ENCODE measurements around the gene CASP9. TPM values are rescaled to one million over a fixed set of nuclear protein-coding genes. Genes with fewer than 3 reads are reported as not detected.

Gene CASP9
- total and polyA plus RNA-seq, 10 of the 15 experiments (the other 5 are each of a cell fraction or from before 2014, with no cell fraction given), result 2.7 to 14.6 (median 7.6) TPM

GRCh38 chr1:15568387-15569073, 44.5 kb upstream of the CASP9 start:
- no peak for FAIRE-seq
- H2AFZ ChIP-seq (ENCODE audit: control insufficient read depth, low read depth, low read length), result no peak overlapping the region
- BruUV-seq (replicated peaks), result no TSS peak
- peaks cover 12% of the 10 kb centered on the region for H3K4me1 ChIP-seq (ENCODE audit: control insufficient read depth, insufficient read depth, low read length)
- ATAC-seq, result no peak
- DNase-seq (ENCODE audit: low read depth, low spot score), result no peak
- POLR2A ChIA-PET, result no interaction called here
- peaks cover 4 to 15% of the 10 kb centered on the region in 2 experiments for H3K36me3 ChIP-seq (ENCODE audit: control insufficient read depth in 2 of 2, insufficient read depth in 2 of 2, low read length in 1 of 2)
- H3K9ac ChIP-seq (ENCODE audit: control insufficient read depth, insufficient read depth, low read length), result no peak overlapping the region
- H3K9me3 ChIP-seq (replicated peaks; ENCODE audit: control insufficient read depth, insufficient read depth, low read length), result no peaks in the 10 kb centered on the region
- no peak for TF ChIP-seq EGR1 (IDR thresholded peaks at IDR 0.05; ENCODE audit: borderline replicate concordance in 1 of 2, low read depth in 2 of 2, low read length in 2 of 2)
- TF ChIP-seq PAX8 (IDR thresholded peaks at IDR 0.05), result no peak
- TF ChIP-seq RUNX3 (IDR thresholded peaks at IDR 0.05; ENCODE audit: low read length), result no peak
- TF ChIP-seq DPF2 (IDR thresholded peaks at IDR 0.05), result no peak
- no peak for TF ChIP-seq CHD4 (IDR thresholded peaks at IDR 0.05)
- no peak for TF ChIP-seq CREB1 (IDR thresholded peaks at IDR 0.05; ENCODE audit: low read depth)
- TF ChIP-seq, protein P1, sequence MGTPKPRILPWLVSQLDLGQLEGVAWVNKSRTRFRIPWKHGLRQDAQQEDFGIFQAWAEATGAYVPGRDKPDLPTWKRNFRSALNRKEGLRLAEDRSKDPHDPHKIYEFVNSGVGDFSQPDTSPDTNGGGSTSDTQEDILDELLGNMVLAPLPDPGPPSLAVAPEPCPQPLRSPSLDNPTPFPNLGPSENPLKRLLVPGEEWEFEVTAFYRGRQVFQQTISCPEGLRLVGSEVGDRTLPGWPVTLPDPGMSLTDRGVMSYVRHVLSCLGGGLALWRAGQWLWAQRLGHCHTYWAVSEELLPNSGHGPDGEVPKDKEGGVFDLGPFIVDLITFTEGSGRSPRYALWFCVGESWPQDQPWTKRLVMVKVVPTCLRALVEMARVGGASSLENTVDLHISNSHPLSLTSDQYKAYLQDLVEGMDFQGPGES (IDR thresholded peaks at IDR 0.05), result no peak
- no peak for TF ChIP-seq FOXK2 (IDR thresholded peaks at IDR 0.05)
- TF ChIP-seq, protein P2, sequence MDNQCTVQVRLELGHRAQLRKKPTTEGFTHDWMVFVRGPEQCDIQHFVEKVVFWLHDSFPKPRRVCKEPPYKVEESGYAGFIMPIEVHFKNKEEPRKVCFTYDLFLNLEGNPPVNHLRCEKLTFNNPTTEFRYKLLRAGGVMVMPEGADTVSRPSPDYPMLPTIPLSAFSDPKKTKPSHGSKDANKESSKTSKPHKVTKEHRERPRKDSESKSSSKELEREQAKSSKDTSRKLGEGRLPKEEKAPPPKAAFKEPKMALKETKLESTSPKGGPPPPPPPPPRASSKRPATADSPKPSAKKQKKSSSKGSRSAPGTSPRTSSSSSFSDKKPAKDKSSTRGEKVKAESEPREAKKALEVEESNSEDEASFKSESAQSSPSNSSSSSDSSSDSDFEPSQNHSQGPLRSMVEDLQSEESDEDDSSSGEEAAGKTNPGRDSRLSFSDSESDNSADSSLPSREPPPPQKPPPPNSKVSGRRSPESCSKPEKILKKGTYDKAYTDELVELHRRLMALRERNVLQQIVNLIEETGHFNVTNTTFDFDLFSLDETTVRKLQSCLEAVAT (IDR thresholded peaks at IDR 0.05), result no peak
- TF ChIP-seq ATF7 (IDR thresholded peaks at IDR 0.05; ENCODE audit: low read depth), result no peak
- no peak for TF ChIP-seq PBX3 (IDR thresholded peaks at IDR 0.05; ENCODE audit: insufficient replicate concordance, low read depth, low read length)
- no peak for TF ChIP-seq EP300 (IDR thresholded peaks at IDR 0.05; ENCODE audit: borderline replicate concordance in 1 of 2, control insufficient read depth in 1 of 2, low read depth in 2 of 2, low read length in 2 of 2)
- TF ChIP-seq HDGF (IDR thresholded peaks at IDR 0.05), result no peak
- no peak for TF ChIP-seq EZH2 (IDR thresholded peaks at IDR 0.05; ENCODE audit: borderline replicate concordance, control insufficient read depth, low read depth, low read length)
- no peak for TF ChIP-seq ZNF384 (IDR thresholded peaks at IDR 0.05; ENCODE audit: borderline replicate concordance, low read depth, low read length)
- TF ChIP-seq NFXL1 (IDR thresholded peaks at IDR 0.05; ENCODE audit: borderline replicate concordance), result no peak
- TF ChIP-seq LARP7 (IDR thresholded peaks at IDR 0.05), result no peak
- TF ChIP-seq CBFB (IDR thresholded peaks at IDR 0.05; ENCODE audit: low read depth), result no peak
- TF ChIP-seq GABPA (IDR thresholded peaks at IDR 0.05; ENCODE audit: low read depth), result no peak
- H3K4me3 ChIP-seq, result no peak overlapping the region
- no peaks in the 10 kb centered on the region for H3K79me2 ChIP-seq (ENCODE audit: control insufficient read depth, insufficient read depth, low read length)
- WGBS (ENCODE audit: insufficient coverage, insufficient replicate concordance, low lambda C conversion rate, missing lambda C conversion rate), result 91% methylated on average over 18 of the region's 18 CpGs
- no peaks in the 10 kb centered on the region for H4K20me1 ChIP-seq (ENCODE audit: control insufficient read depth, insufficient read depth)
- no peak overlapping the region for H3K27ac ChIP-seq (ENCODE audit: control insufficient read depth, insufficient read depth)
- SMC1A ChIA-PET (ENCODE audit: uncharacterized antibody, unreplicated experiment), result interaction anchor here (1.3 to 1.5 kb wide), 3 partner anchors 11 to 17 kb away, joined by 3 read pairs; no protein-coding TSS in a partner anchor
- CTCF ChIA-PET, result no interaction called here
- no peaks in the 10 kb centered on the region for H3K27me3 ChIP-seq (replicated peaks in 1 of 2; ENCODE audit: control insufficient read depth in 2 of 2, insufficient read depth in 2 of 2, low read length in 1 of 2)
- intact Hi-C loops (cut with micrococcal nuclease; ENCODE audit: unreplicated experiment) (no loop called here), in situ Hi-C loops (cut with MboI) (no loop called here)
- RAD21 ChIA-PET (ENCODE audit: unreplicated experiment), result no interaction called here
- H3K4me2 ChIP-seq (ENCODE audit: control insufficient read depth, insufficient read depth), result no peak overlapping the region

Data from GM12878 (cell line).